ENCODE measurements around the gene SLC24A1. TPM values are rescaled to one million over a fixed set of nuclear protein-coding genes. Genes with fewer than 3 reads are reported as not detected.
A peak's percentile ranks its signal among the peaks of the same experiment; 100 is the strongest.

Gene SLC24A1
- total and polyA plus RNA-seq, 2 of the 13 experiments (the other 11 are each of a cell fraction or from before 2014, with no cell fraction given): 5.9 to 8.3 TPM

DNA sequence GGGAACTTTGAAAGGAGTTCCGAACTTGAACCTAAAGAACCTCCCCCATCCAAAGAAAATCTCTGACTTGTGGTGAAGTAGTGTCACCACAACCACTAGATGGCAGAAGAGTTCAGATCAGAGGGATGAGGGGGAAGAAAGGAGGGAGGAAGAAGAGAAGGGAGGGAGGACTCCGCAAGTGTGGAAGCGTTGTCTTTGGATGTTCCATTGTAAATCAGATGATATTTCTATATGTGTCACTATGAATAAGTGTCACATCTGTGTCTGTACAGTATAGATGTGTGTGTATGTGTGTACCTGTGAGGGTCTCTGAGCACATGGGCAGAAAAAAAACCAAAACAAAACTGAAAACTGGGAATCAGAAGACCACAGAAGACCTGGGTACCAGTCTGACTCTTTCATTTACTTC is 16.9 kb downstream of the SLC24A1 start:
- Histone ChIP-seq H3K4me3 (replicated peaks in 1 of 3; ENCODE audit: insufficient read depth in 1 of 3, low read depth in 2 of 3, low read length in 3 of 3) (no peak overlapping the region), H3K4me1 (ENCODE audit: insufficient read depth, low read length) (peaks cover 5% of the 10 kb centered on the region; the same call in 1 of the 2 replicates), H3K4me2 (ENCODE audit: low read depth, low read length) (no peak overlapping the region), H3K9ac (ENCODE audit: insufficient read depth, low read depth, low read length) (no peak overlapping the region), H3K27me3 (ENCODE audit: control insufficient read depth in 1 of 2, insufficient read depth in 2 of 2, low read length in 2 of 2) (no peaks in the 10 kb centered on the region; a peak in 1 of 5 replicates), H3K79me2 (ENCODE audit: insufficient read depth, low read length) (no peaks in the 10 kb centered on the region), H4K20me1 (ENCODE audit: insufficient read depth, low read length) (no peaks in the 10 kb centered on the region), H3K27ac (ENCODE audit: extremely low read length, insufficient read depth, low read length) (no peak overlapping the region), H3K36me3 (replicated peaks in 1 of 2; ENCODE audit: control insufficient read depth in 1 of 2, insufficient read depth in 2 of 2, low read length in 2 of 2) (no peaks in the 10 kb centered on the region), H3K9me3 (ENCODE audit: low read length) (no peaks in the 10 kb centered on the region), H2AFZ (ENCODE audit: low read length) (no peak overlapping the region)
- DNase-seq (ENCODE audit: low spot score): peak; percentile 57
- WGBS (ENCODE audit: low lambda C conversion rate): 28% methylated on average over 3 of the region's 3 CpGs
- peak; percentile 54 for ATAC-seq
- POLR2A ChIA-PET: interaction anchor here (1.3 kb wide), 1 partner anchor 28 kb away, joined by 4 read pairs; the partner anchor contains the start of gene INTS14
- CTCF ChIA-PET (ENCODE audit: low intra/inter-chr PET ratio, low total read pairs): interaction anchor here (0.9 to 2.3 kb wide), 2 partner anchors 219 to 649 kb away, joined by 3 to 12 read pairs; no protein-coding TSS in a partner anchor
- in situ Hi-C loops (cut with HindIII; ENCODE audit: extremely low pct_ligation_motif_present, low pct_unique_long_range_greater_than_20kb) (loop anchor here (25.0 kb wide), 1 partner anchor 224 kb away; the partner anchor contains the start of gene RAB11A), intact Hi-C loops (cut with micrococcal nuclease; ENCODE audit: unreplicated experiment) (loop anchor here (2.0 kb wide), 2 partner anchors 196 to 218 kb away; no protein-coding TSS in a partner anchor)
- BruUV-seq (replicated peaks): no TSS peak
- peak; percentile 88 for FAIRE-seq
- TF ChIP-seq MLX (CRISPR knock-in tag; IDR thresholded peaks at IDR 0.05): 0 out of 2 replicates have a peak, but pooled peaks have one; percentile 20
- peak; percentile 56 for TF ChIP-seq RAD21 (CRISPR knock-in tag; IDR thresholded peaks at IDR 0.05)
- 0 out of 2 replicates have a peak, but pooled peaks have one; percentile 21 for TF ChIP-seq PATZ1 (CRISPR knock-in tag; IDR thresholded peaks at IDR 0.05)
- TF ChIP-seq ZNF710 (CRISPR knock-in tag; IDR thresholded peaks at IDR 0.05; ENCODE audit: borderline replicate concordance): peak; percentile 71; the same call in 1 of the 2 replicates
- TF ChIP-seq, protein P1, sequence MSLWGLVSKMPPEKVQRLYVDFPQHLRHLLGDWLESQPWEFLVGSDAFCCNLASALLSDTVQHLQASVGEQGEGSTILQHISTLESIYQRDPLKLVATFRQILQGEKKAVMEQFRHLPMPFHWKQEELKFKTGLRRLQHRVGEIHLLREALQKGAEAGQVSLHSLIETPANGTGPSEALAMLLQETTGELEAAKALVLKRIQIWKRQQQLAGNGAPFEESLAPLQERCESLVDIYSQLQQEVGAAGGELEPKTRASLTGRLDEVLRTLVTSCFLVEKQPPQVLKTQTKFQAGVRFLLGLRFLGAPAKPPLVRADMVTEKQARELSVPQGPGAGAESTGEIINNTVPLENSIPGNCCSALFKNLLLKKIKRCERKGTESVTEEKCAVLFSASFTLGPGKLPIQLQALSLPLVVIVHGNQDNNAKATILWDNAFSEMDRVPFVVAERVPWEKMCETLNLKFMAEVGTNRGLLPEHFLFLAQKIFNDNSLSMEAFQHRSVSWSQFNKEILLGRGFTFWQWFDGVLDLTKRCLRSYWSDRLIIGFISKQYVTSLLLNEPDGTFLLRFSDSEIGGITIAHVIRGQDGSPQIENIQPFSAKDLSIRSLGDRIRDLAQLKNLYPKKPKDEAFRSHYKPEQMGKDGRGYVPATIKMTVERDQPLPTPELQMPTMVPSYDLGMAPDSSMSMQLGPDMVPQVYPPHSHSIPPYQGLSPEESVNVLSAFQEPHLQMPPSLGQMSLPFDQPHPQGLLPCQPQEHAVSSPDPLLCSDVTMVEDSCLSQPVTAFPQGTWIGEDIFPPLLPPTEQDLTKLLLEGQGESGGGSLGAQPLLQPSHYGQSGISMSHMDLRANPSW (CRISPR knock-in tag; IDR thresholded peaks at IDR 0.05; ENCODE audit: borderline replicate concordance): no peak
- peak; percentile 86 for TF ChIP-seq CTCF (CRISPR knock-in tag; IDR thresholded peaks at IDR 0.05)
- peak; percentile 19; the same call in 1 of the 2 replicates for TF ChIP-seq TFE3 (CRISPR knock-in tag; IDR thresholded peaks at IDR 0.05)
- TF ChIP-seq SAP130 (CRISPR knock-in tag; IDR thresholded peaks at IDR 0.05; ENCODE audit: low read depth): 0 out of 2 replicates have a peak, but pooled peaks have one; percentile 24
- peak; percentile 87 for TF ChIP-seq STAG1 (CRISPR knock-in tag; IDR thresholded peaks at IDR 0.05)
- TF ChIP-seq, protein P2, sequence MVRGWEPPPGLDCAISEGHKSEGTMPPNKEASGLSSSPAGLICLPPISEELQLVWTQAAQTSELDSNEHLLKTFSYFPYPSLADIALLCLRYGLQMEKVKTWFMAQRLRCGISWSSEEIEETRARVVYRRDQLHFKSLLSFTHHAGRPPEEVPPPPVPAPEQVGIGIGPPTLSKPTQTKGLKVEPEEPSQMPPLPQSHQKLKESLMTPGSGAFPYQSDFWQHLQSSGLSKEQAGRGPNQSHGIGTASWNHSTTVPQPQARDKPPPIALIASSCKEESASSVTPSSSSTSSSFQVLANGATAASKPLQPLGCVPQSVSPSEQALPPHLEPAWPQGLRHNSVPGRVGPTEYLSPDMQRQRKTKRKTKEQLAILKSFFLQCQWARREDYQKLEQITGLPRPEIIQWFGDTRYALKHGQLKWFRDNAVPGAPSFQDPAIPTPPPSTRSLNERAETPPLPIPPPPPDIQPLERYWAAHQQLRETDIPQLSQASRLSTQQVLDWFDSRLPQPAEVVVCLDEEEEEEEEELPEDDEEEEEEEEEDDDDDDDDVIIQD (CRISPR knock-in tag; IDR thresholded peaks at IDR 0.05; ENCODE audit: low read depth): no peak
